Hepatocyte (in vitro differentiated cells): ENCODE results near the gene TBC1D5.

Experiments used
- CTCF ChIP-seq: fragments of 200-600 bp; sonication (generic); IDR thresholded peaks from 2 replicates; pipeline ENCODE4 v1.5.1; 2016; ENCODE audit warnings: antibody characterized with exemption, mild to moderate bottlenecking; ENCODE audit not compliant: poor library complexity
- EZH2 ChIP-seq: fragments of 200-600 bp; sonication (generic); IDR thresholded peaks from 2 replicates; pipeline ENCODE4 v1.6.1; 2016; ENCODE audit warnings: antibody characterized with exemption, mild to moderate bottlenecking, borderline replicate concordance

GRCh38 chr3:17507480-17507879 lies 235.0 kb downstream of the TBC1D5 start:
- TF ChIP-seq CTCF (no peak), EZH2 (no peak)
